Measurements from ENCODE around the gene RALA. TPM values are rescaled to one million over a fixed set of nuclear protein-coding genes. Genes with fewer than 3 reads are reported as not detected.

RALA gene
- total RNA-seq, 4 donors from 2014 or later = 9.2 to 11.6 (median 10.7) TPM

Other genes starting within 250 kb of the RALA start
- gene YAE1, start 57.2 kb upstream of the RALA start, total RNA-seq = 10 to 100 TPM in 2 of 4 donors, 1 to 10 TPM in 2; 4.6 to 20.2 (median 10.2) TPM